MCF 10A (cell line): Measurements from ENCODE around the gene GOSR2. TPM values are rescaled to one million over a fixed set of nuclear protein-coding genes. Genes with fewer than 3 reads are reported as not detected.

Source experiments
- BruUV-seq: library from RNA; stranded (reverse); fragments of 400-500 nt; replicated peaks from 2 replicates; lab custom pipeline; 2021; lab: Mats Ljungman, UMichigan
- CTCF ChIA-PET: fragments of 300-600 bp; sonication (Branson Sonifier 250); formaldehyde crosslinking; extraction: SDS; loops from one replicate; lab custom pipeline; 2021; ENCODE audit warnings: antibody characterized with exemption, inconsistent platforms; lab: Yijun Ruan, JAX
- POLR2A ChIA-PET: fragments of 300-600, 350-650 bp; sonication (Branson Sonifier 250); formaldehyde crosslinking; extraction: SDS; loops from one replicate; lab custom pipeline; 2020; ENCODE audit warnings: antibody characterized with exemption, inconsistent platforms; lab: Yijun Ruan, JAX
- DNase-seq: peaks from one replicate; pipeline ENCODE4 v3.0.0-alpha.2; 2018; ENCODE audit not compliant: unreplicated experiment
- H3K27ac Mint-ChIP-seq: one replicate; pipeline ENCODE4 v1.8.0; 2022; ENCODE audit warnings: mild to moderate bottlenecking, low read depth, mixed read lengths; ENCODE audit not compliant: unreplicated experiment
- H3K27me3 Mint-ChIP-seq: one replicate; pipeline ENCODE4 v1.8.0; 2022; ENCODE audit warnings: mixed read lengths; ENCODE audit not compliant: insufficient read depth, unreplicated experiment
- H3K36me3 Mint-ChIP-seq: one replicate; pipeline ENCODE4 v1.8.0; 2022; ENCODE audit warnings: mild to moderate bottlenecking, moderate library complexity, mixed read lengths; ENCODE audit not compliant: insufficient read depth, unreplicated experiment
- H3K4me1 Mint-ChIP-seq: one replicate; pipeline ENCODE4 v1.8.0; 2022; ENCODE audit warnings: mixed read lengths; ENCODE audit not compliant: insufficient read depth, unreplicated experiment
- H3K4me3 Mint-ChIP-seq: one replicate; pipeline ENCODE4 v1.8.0; 2022; ENCODE audit warnings: mild to moderate bottlenecking, moderate library complexity, mixed read lengths; ENCODE audit not compliant: unreplicated experiment
- H3K9me3 Mint-ChIP-seq: one replicate; pipeline ENCODE4 v1.8.0; 2022; ENCODE audit warnings: mixed read lengths; ENCODE audit not compliant: unreplicated experiment
- intact Hi-C: fragments of 100-400 bp; cut with micrococcal nuclease; formaldehyde crosslinking; loops from 2 replicates; pipeline ENCODE4 v1.14.1; 2022
- total RNA-seq: library from RNA; stranded (reverse); gene quantifications from 2 replicates; pipeline ENCODE4 v1.2.3, GENCODE V29; 2022
- TF ChIP-seq, protein P1 (sequence below): fragments of 200-600 bp; IDR thresholded peaks from one replicate; pipeline ENCODE4 v1.8.0; 2022; ENCODE audit warnings: antibody characterized with exemption, mild to moderate bottlenecking; ENCODE audit not compliant: unreplicated experiment

Gene GOSR2
- total RNA-seq, 1 experiment from 2014 or later = 78.3 TPM

DNA sequence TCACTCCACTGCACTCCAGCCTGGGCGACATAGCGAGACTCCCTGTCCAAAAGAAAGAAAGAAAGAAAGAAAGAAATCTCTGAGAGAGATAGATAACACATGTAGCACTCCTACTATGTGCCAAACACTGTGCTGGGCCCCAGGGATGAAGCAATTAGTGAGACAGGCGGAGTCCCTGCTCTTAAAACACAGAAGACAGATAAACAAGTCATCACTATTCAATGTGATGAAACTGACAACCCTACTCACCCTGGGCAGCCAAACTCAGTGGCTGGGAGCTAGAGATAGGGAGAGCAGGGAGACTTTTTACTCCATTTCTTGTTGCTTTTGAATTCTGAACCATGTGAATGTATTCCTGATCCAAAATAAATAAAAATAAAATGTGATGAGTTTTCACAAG lies 35.2 kb upstream of the GOSR2 start:
- intact Hi-C loops = no loop called here
- no peaks in the 10 kb centered on the region for H3K4me1 Mint-ChIP-seq
- BruUV-seq = no TSS peak
- ChIA-PET POLR2A (no interaction called here), CTCF (interaction anchor here (0.7 kb wide), 1 partner anchor 23 kb away, joined by 3 read pairs; no protein-coding TSS in a partner anchor)
- TF ChIP-seq, protein P1, sequence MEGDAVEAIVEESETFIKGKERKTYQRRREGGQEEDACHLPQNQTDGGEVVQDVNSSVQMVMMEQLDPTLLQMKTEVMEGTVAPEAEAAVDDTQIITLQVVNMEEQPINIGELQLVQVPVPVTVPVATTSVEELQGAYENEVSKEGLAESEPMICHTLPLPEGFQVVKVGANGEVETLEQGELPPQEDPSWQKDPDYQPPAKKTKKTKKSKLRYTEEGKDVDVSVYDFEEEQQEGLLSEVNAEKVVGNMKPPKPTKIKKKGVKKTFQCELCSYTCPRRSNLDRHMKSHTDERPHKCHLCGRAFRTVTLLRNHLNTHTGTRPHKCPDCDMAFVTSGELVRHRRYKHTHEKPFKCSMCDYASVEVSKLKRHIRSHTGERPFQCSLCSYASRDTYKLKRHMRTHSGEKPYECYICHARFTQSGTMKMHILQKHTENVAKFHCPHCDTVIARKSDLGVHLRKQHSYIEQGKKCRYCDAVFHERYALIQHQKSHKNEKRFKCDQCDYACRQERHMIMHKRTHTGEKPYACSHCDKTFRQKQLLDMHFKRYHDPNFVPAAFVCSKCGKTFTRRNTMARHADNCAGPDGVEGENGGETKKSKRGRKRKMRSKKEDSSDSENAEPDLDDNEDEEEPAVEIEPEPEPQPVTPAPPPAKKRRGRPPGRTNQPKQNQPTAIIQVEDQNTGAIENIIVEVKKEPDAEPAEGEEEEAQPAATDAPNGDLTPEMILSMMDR = no peak
- H3K9me3 Mint-ChIP-seq = no peaks in the 10 kb centered on the region
- no peak overlapping the region for H3K27ac Mint-ChIP-seq
- peaks cover 89% of the 10 kb centered on the region for H3K27me3 Mint-ChIP-seq
- DNase-seq = no peak
- no peaks in the 10 kb centered on the region for H3K36me3 Mint-ChIP-seq
- H3K4me3 Mint-ChIP-seq = no peak overlapping the region

DNA sequence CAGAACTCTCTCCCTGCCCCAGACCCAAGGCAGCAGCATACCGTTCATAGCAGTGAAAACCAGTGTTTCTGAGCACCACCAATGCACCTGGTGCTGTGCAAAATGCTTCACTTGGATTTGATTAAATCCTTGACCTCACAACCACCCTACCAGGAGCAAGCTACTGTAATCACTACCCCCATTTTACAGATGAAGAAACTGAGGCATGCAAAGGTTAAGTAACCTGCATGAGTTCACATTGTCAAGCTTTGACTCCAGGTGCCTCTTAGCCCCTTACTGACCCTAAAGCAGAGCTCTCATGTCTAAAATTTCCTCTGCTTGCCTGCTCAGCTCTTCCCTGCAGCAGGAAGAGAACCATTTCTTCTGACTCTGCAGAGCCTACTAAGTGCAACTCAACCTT lies 34.2 kb upstream of the GOSR2 start:
- intact Hi-C loops = no loop called here
- DNase-seq = no peak
- ChIA-PET CTCF (no interaction called here), POLR2A (interaction anchor here (0.7 kb wide), 1 partner anchor 53 kb away, joined by 3 read pairs; no protein-coding TSS in a partner anchor)
- no peak overlapping the region for H3K27ac Mint-ChIP-seq
- H3K4me3 Mint-ChIP-seq = no peak overlapping the region
- H3K27me3 Mint-ChIP-seq = peaks cover 97% of the 10 kb centered on the region
- H3K9me3 Mint-ChIP-seq = no peaks in the 10 kb centered on the region
- H3K4me1 Mint-ChIP-seq = no peaks in the 10 kb centered on the region
- H3K36me3 Mint-ChIP-seq = no peaks in the 10 kb centered on the region
- no TSS peak for BruUV-seq
- TF ChIP-seq, protein P1 = no peak

- no peaks in the 10 kb centered on the region for H3K36me3 Mint-ChIP-seq
- no peaks in the 10 kb centered on the region for H3K4me1 Mint-ChIP-seq
- H3K4me3 Mint-ChIP-seq = no peak overlapping the region
- ChIA-PET CTCF (no interaction called here), POLR2A (no interaction called here)
- intact Hi-C loops = no loop called here
- H3K27me3 Mint-ChIP-seq = peaks cover 94% of the 10 kb centered on the region
- no TSS peak for BruUV-seq
- H3K9me3 Mint-ChIP-seq = no peaks in the 10 kb centered on the region
- no peak for DNase-seq
- H3K27ac Mint-ChIP-seq = no peak overlapping the region
- TF ChIP-seq, protein P1 = no peak
These were observed 33.4 kb upstream of the GOSR2 start for GRCh38 chr17:46889519-46889918.

DNA sequence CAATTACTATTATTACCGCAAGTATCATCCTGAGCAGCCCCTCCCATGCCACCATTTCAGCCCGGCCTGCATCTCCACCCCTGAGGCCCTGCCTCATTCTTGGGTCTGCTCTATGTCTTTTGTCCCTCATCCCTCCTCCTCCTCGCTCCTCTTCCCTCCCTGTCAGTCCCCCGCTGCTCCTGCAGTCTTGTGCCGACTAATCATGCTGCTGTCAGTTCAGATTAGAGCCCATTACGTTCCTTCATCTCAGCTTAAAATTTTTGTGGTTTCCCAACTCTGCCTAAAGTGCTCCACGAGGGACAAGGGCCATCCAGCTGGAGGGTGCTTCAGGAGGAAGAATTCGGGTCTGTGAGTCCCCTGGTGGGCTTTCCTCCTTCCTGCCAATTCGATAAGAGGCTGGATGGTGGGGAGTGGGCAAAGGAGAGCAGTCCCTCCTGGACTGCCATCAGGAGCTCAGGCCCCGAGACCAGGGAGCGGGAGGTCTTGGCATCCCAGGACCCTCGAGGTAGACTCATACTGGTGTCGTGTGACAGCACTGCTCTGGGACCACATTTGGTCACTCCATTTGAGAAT lies 32.9 kb upstream of the GOSR2 start:
- Mint-ChIP-seq H3K9me3 (no peaks in the 10 kb centered on the region), H3K27ac (no peak overlapping the region)
- intact Hi-C loops = no loop called here

More for the DNA sequence above, 32.9 kb upstream of the GOSR2 start:
- BruUV-seq = no TSS peak
- Mint-ChIP-seq H3K4me3 (no peak overlapping the region), H3K27me3 (peaks cover 89% of the 10 kb centered on the region), H3K4me1 (no peaks in the 10 kb centered on the region), H3K36me3 (no peaks in the 10 kb centered on the region)
- CTCF ChIA-PET = no interaction called here
- no peak for DNase-seq
- POLR2A ChIA-PET = no interaction called here
- TF ChIP-seq, protein P1 = no peak
